Cardiac muscle cell (in vitro differentiated cells and primary cell): ENCODE results near the gene ABLIM1. TPM values are rescaled to one million over a fixed set of nuclear protein-coding genes. Genes with fewer than 3 reads are reported as not detected.

Source experiments
- DNase-seq, 2 donors: peaks; one replicate each; pipeline versions ENCODE4 v3.0.0 to v3.0.0-alpha.2; 2010 to 2017; ENCODE audit warnings: low read depth in 1 of 2, low spot score in 1 of 2
- H3K27ac ChIP-seq: fragments of 200-600 bp; sonication (generic); 2 replicates; pipeline ENCODE4 v1.5.1; 2016
- H3K27me3 ChIP-seq: fragments of 200-600 bp; sonication (generic); 2 replicates; pipeline ENCODE4 v1.6.0; 2016; ENCODE audit warnings: control low read depth
- H3K36me3 ChIP-seq: fragments of 200-600 bp; sonication (generic); 2 replicates; pipeline ENCODE4 v1.5.1; 2016; ENCODE audit warnings: control low read depth
- H3K4me1 ChIP-seq: fragments of 200-600 bp; sonication (generic); 2 replicates; pipeline ENCODE4 v1.8.1; 2017; ENCODE audit warnings: low read depth, mild to moderate bottlenecking, mixed run types
- H3K4me3 ChIP-seq: fragments of 200-600 bp; sonication (generic); 2 replicates; pipeline ENCODE4 v1.5.1; 2016; ENCODE audit warnings: mild to moderate bottlenecking
- H3K9me3 ChIP-seq: fragments of 200-600 bp; sonication (generic); 2 replicates; pipeline ENCODE4 v1.5.1; 2017; ENCODE audit warnings: low read depth, mild to moderate bottlenecking, control low read depth
- polyA plus RNA-seq: library from polyadenylated mRNA; unstranded; fragments of >200 nt; fragmentation: Nextera tagmentation; extraction: Ambion mirVana; gene quantifications from 2 replicates; pipeline ENCODE4 v1.2.1, GENCODE V29; 2016
- total RNA-seq: library from RNA; depleted of rRNA; stranded (reverse); fragments of >200 nt; gene quantifications from 2 replicates; pipeline ENCODE4 v1.2.3, GENCODE V29; 2016
- TF ChIP-seq, protein P1 (sequence below): IDR thresholded peaks from 2 replicates; pipeline ENCODE4 v1.5.1; 2012; ENCODE audit warnings: low read depth, mild to moderate bottlenecking, low read length

The ABLIM1 gene
- total and polyA plus RNA-seq, 2 experiments from 2014 or later: 105 to 148 TPM

DNA sequence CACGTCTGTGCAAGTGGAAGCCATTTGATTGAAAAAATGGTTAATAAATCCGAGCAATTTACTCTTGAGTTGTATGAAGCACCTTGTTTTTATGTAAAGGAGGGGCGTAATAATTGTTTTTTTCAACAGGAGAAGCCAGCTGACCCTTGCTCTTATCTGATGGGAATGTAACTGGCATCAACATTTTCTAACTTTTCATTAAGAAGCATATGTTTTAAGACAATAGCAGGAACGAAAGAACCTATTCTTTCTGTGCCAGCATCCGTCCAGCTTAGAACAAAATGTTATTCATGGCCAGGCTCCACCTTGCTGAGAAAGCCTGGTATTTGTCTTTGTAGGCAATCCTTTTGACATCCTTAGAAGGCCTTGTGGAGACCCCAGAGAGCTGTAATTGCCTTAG is 231.6 kb downstream of the ABLIM1 start:
- H3K9me3 ChIP-seq: no peaks in the 10 kb centered on the region
- H3K27me3 ChIP-seq: no peaks in the 10 kb centered on the region
- no peak for DNase-seq
- TF ChIP-seq, protein P1, sequence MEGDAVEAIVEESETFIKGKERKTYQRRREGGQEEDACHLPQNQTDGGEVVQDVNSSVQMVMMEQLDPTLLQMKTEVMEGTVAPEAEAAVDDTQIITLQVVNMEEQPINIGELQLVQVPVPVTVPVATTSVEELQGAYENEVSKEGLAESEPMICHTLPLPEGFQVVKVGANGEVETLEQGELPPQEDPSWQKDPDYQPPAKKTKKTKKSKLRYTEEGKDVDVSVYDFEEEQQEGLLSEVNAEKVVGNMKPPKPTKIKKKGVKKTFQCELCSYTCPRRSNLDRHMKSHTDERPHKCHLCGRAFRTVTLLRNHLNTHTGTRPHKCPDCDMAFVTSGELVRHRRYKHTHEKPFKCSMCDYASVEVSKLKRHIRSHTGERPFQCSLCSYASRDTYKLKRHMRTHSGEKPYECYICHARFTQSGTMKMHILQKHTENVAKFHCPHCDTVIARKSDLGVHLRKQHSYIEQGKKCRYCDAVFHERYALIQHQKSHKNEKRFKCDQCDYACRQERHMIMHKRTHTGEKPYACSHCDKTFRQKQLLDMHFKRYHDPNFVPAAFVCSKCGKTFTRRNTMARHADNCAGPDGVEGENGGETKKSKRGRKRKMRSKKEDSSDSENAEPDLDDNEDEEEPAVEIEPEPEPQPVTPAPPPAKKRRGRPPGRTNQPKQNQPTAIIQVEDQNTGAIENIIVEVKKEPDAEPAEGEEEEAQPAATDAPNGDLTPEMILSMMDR: no peak
- H3K4me3 ChIP-seq: no peak overlapping the region
- H3K36me3 ChIP-seq: peaks cover 2% of the 10 kb centered on the region
- no peaks in the 10 kb centered on the region for H3K4me1 ChIP-seq
- no peak overlapping the region for H3K27ac ChIP-seq

DNA sequence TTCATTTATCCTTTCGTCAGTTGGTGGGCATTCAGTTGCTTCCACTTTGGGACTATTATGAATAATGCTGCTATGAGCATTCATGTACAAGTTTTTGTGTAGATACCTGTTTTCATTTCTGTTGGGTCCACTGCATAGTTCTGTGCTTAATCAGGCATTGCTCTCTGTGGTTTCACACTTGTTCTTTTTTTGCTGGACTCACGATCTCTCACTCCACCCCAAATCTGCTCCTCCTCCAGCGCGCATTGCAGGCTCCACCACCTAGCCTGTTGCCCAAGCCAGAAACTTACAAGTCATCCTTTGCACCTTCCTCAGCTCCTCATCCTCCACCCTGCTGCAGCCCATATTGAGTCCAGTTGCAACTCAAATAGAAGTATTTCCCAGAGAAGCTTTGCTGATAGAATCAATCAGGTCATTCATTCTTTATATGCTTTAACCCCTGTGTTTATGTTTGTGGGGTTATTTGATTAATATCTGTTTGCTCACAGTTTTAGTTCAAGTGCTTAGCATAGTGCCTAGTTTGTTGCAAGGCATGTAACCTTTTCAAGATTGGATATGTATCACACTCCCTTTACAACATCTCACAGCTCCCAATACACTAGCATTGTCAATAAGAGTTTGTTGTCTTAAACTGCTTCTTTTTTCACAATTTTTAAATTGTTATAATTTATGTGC is 237.1 kb downstream of the ABLIM1 start:
- TF ChIP-seq, protein P1: no peak
- DNase-seq: no peak
- Histone ChIP-seq H3K4me3 (no peak overlapping the region), H3K36me3 (no peaks in the 10 kb centered on the region), H3K27me3 (no peaks in the 10 kb centered on the region), H3K27ac (no peak overlapping the region), H3K4me1 (no peaks in the 10 kb centered on the region), H3K9me3 (no peaks in the 10 kb centered on the region)

- H3K4me3 ChIP-seq: no peak overlapping the region
- TF ChIP-seq, protein P1: no peak
- DNase-seq: no peak
- no peaks in the 10 kb centered on the region for H3K27me3 ChIP-seq
- no peaks in the 10 kb centered on the region for H3K9me3 ChIP-seq
- no peaks in the 10 kb centered on the region for H3K4me1 ChIP-seq
- H3K27ac ChIP-seq: no peak overlapping the region
- no peaks in the 10 kb centered on the region for H3K36me3 ChIP-seq
These were observed 240.0 kb downstream of the ABLIM1 start for GRCh38 chr10:114418109-114418508.

DNA sequence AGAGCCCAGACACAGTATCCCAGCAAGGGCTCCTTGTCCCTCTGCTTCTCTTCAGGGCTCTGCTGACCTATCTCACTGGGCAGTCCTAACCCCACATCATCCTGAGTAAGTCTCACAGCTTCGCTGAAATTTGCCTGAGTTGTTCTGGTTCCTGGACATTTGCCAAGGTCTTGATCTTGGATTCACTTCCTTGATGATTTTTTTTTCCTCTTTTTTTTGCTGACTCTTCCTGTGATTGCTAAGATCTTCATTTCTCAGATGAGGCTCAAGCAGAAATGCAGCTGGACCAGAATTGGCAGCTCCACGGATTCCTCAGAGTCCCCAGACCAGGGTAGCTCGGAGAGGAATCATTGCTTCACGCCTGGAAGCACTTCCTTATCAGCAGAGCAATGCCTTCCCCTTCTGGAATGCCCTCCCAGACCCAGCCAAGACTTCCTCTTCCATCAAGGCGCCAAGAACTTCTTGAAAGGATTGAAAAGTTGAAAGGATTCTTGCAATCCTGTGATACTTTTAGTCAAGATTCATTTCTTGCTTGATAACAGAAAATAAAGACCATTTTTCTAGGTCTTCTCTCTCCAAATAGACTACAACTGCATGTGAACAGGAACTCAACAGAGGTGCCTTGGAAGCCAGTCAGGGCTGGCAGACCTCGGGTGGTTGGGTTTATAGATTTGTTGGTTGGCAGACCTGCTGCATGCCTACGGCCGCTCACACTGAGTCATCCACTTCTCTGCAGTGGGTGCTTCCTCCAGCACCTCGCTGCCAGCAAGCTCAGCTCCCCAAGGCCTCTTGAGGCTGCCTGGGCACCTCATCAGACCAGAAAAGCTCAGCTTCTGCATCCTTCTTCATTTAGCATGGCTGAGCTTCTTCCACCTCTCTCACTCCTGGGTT is 244.9 kb downstream of the ABLIM1 start:
- Histone ChIP-seq H3K27me3 (no peaks in the 10 kb centered on the region), H3K4me1 (no peaks in the 10 kb centered on the region), H3K4me3 (no peak overlapping the region), H3K9me3 (no peaks in the 10 kb centered on the region), H3K36me3 (no peaks in the 10 kb centered on the region), H3K27ac (no peak overlapping the region)
- peak in 1 of 2 donors; percentile 80 for DNase-seq
- TF ChIP-seq, protein P1: no peak

GRCh38 chr10:114408968-114409444 is 249.1 kb downstream of the ABLIM1 start:
- TF ChIP-seq, protein P1: no peak
- Histone ChIP-seq H3K4me3 (no peak overlapping the region), H3K27ac (no peak overlapping the region), H3K27me3 (peaks cover 26% of the 10 kb centered on the region), H3K36me3 (no peaks in the 10 kb centered on the region), H3K9me3 (no peaks in the 10 kb centered on the region), H3K4me1 (no peaks in the 10 kb centered on the region)
- DNase-seq: peak in 1 of 2 donors; percentile 36
